ENCODE data around the gene NARS2.
"Not testable (repeated sequence)": the region's sequence is repeated elsewhere in the genome, so short reads cannot be mapped to it uniquely, and the experiment has no call there.

The NARS2 gene

GRCh38 chr11:78603792-78604191 is 29.1 kb upstream of the NARS2 start:
- Histone ChIP-seq H3K27me3 (ENCODE audit: insufficient read depth, low read length) (no peaks in the 10 kb centered on the region; the same call in 1 of the 2 replicates), H3K4me3 (ENCODE audit: low read depth, low read length, poor library complexity, severe bottlenecking) (no peak overlapping the region), H3F3A (ENCODE audit: insufficient read depth, low read length) (no peaks in the 10 kb centered on the region), H4K20me1 (ENCODE audit: insufficient read depth, low read length) (no peaks in the 10 kb centered on the region), H3K9me3 (ENCODE audit: low read length) (no peaks in the 10 kb centered on the region), H3K27ac (ENCODE audit: low read depth, low read length, poor library complexity, severe bottlenecking) (no peak overlapping the region), H3K9me2 (ENCODE audit: low read depth, low read length) (no peaks in the 10 kb centered on the region), H3K79me2 (ENCODE audit: insufficient read depth, low read length) (no peaks in the 10 kb centered on the region), H3K36me3 (ENCODE audit: insufficient read depth, low read length) (no peaks in the 10 kb centered on the region), H3K9ac (ENCODE audit: low read length) (no peak overlapping the region), H3K4me2 (ENCODE audit: low read length) (no peak overlapping the region), H2AFZ (ENCODE audit: low read length) (no peak overlapping the region), H3K4me1 (ENCODE audit: insufficient read depth, low read length, severe bottlenecking) (no peaks in the 10 kb centered on the region)
- TF ChIP-seq, protein P1, sequence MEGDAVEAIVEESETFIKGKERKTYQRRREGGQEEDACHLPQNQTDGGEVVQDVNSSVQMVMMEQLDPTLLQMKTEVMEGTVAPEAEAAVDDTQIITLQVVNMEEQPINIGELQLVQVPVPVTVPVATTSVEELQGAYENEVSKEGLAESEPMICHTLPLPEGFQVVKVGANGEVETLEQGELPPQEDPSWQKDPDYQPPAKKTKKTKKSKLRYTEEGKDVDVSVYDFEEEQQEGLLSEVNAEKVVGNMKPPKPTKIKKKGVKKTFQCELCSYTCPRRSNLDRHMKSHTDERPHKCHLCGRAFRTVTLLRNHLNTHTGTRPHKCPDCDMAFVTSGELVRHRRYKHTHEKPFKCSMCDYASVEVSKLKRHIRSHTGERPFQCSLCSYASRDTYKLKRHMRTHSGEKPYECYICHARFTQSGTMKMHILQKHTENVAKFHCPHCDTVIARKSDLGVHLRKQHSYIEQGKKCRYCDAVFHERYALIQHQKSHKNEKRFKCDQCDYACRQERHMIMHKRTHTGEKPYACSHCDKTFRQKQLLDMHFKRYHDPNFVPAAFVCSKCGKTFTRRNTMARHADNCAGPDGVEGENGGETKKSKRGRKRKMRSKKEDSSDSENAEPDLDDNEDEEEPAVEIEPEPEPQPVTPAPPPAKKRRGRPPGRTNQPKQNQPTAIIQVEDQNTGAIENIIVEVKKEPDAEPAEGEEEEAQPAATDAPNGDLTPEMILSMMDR (IDR thresholded peaks at IDR 0.05; ENCODE audit: low read length): no peak
- no peak for TF ChIP-seq EZH2 (IDR thresholded peaks at IDR 0.05; ENCODE audit: borderline replicate concordance, low read length)

- H3K4me1 ChIP-seq (ENCODE audit: insufficient read depth, low read length, severe bottlenecking): not testable (repeated sequence)
Observed at GRCh38 chr11:78602771-78603170, 28.1 kb upstream of the NARS2 start.

GRCh38 chr11:78601066-78601465 is 26.4 kb upstream of the NARS2 start:
- H3K27ac ChIP-seq (ENCODE audit: low read depth, low read length, poor library complexity, severe bottlenecking); H3K4me2 ChIP-seq (ENCODE audit: low read length); H3K36me3 ChIP-seq (ENCODE audit: insufficient read depth, low read length); H3F3A ChIP-seq (ENCODE audit: insufficient read depth, low read length); H4K20me1 ChIP-seq (ENCODE audit: insufficient read depth, low read length); H3K79me2 ChIP-seq (ENCODE audit: insufficient read depth, low read length); H3K9ac ChIP-seq (ENCODE audit: low read length); H3K9me3 ChIP-seq (ENCODE audit: low read length); H2AFZ ChIP-seq (ENCODE audit: low read length); H3K27me3 ChIP-seq (ENCODE audit: insufficient read depth, low read length); H3K4me3 ChIP-seq (ENCODE audit: low read depth, low read length, poor library complexity, severe bottlenecking); H3K4me1 ChIP-seq (ENCODE audit: insufficient read depth, low read length, severe bottlenecking); H3K9me2 ChIP-seq (ENCODE audit: low read depth, low read length): not testable (repeated sequence)

More at GRCh38 chr11:78602771-78603170, 28.1 kb upstream of the NARS2 start:
- H3K9me2 ChIP-seq (ENCODE audit: low read depth, low read length); H3K27ac ChIP-seq (ENCODE audit: low read depth, low read length, poor library complexity, severe bottlenecking); H3F3A ChIP-seq (ENCODE audit: insufficient read depth, low read length); H3K36me3 ChIP-seq (ENCODE audit: insufficient read depth, low read length); H3K4me3 ChIP-seq (ENCODE audit: low read depth, low read length, poor library complexity, severe bottlenecking); H3K4me2 ChIP-seq (ENCODE audit: low read length); H2AFZ ChIP-seq (ENCODE audit: low read length); H3K79me2 ChIP-seq (ENCODE audit: insufficient read depth, low read length); H3K9me3 ChIP-seq (ENCODE audit: low read length); H3K27me3 ChIP-seq (ENCODE audit: insufficient read depth, low read length); H3K9ac ChIP-seq (ENCODE audit: low read length); H4K20me1 ChIP-seq (ENCODE audit: insufficient read depth, low read length): not testable (repeated sequence)

GRCh38 chr11:78597579-78597978 is 22.9 kb upstream of the NARS2 start:
- not testable (repeated sequence) for H2AFZ ChIP-seq (ENCODE audit: low read length); H3K79me2 ChIP-seq (ENCODE audit: insufficient read depth, low read length)

More at GRCh38 chr11:78597579-78597978, 22.9 kb upstream of the NARS2 start:
- not testable (repeated sequence) for H3K4me2 ChIP-seq (ENCODE audit: low read length); H3K4me1 ChIP-seq (ENCODE audit: insufficient read depth, low read length, severe bottlenecking); H3K9me2 ChIP-seq (ENCODE audit: low read depth, low read length); H3K36me3 ChIP-seq (ENCODE audit: insufficient read depth, low read length); H3K4me3 ChIP-seq (ENCODE audit: low read depth, low read length, poor library complexity, severe bottlenecking); H3F3A ChIP-seq (ENCODE audit: insufficient read depth, low read length); H3K9ac ChIP-seq (ENCODE audit: low read length); H3K9me3 ChIP-seq (ENCODE audit: low read length); H3K27me3 ChIP-seq (ENCODE audit: insufficient read depth, low read length); H3K27ac ChIP-seq (ENCODE audit: low read depth, low read length, poor library complexity, severe bottlenecking); H4K20me1 ChIP-seq (ENCODE audit: insufficient read depth, low read length)
